HFF-Myc (cell line): ENCODE data around the gene NUP93.

Experiments used
- DNase-seq: peaks from one replicate; pipeline ENCODE4 v3.0.0-alpha.2; 2011; ENCODE audit warnings: low read depth; ENCODE audit errors: extremely low read depth
- H3K4me3 ChIP-seq: replicated peaks from 2 replicates; pipeline ENCODE4 v1.5.1; 2011; ENCODE audit warnings: low read depth, mild to moderate bottlenecking, control low read depth, low read length
- CTCF ChIP-seq: IDR thresholded peaks from 2 replicates; pipeline ENCODE4 v1.5.1; 2012; ENCODE audit warnings: mild to moderate bottlenecking, low read depth, low read length, control low read depth; ENCODE audit errors: missing control alignments

Gene NUP93

DNA sequence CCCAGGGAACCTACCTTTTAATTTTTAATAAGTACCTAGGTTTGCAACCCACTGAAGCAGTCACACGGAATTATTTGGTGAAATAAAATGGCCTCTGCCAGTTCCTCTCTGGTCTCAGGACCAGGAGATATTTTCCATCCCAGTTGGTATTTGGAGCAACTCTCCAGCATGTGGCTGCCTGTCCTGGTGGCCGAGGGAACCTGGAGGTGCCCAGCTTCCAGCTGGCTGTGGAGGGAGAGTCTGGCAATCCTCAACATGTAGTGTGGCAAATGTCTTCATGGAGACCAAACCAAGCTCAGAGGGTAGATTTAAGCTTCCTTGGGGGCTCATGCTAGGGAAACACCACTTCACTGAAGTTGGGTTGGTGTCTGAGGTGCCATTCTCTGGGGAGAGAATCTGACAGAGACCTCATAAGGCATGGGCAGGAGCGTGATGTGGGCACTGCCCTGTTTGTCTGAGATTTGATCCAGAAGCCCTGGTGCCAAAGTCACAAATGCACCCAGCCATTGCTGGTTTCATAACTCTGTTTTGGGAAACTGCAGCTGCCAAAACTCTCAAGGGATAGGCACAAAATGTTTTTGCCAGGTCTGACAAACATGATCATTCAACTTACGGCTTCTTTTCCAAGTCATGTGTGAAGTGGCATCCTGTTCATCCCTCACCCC is 44.9 kb upstream of the NUP93 start:
- DNase-seq = no peak
- no peak overlapping the region for H3K4me3 ChIP-seq
- no peak for TF ChIP-seq CTCF

- H3K4me3 ChIP-seq = no peak overlapping the region
- no peak for TF ChIP-seq CTCF
- DNase-seq = no peak
Observed at GRCh38 chr16:56686758-56687157, 43.2 kb upstream of the NUP93 start.

- no peak for DNase-seq
- no peak overlapping the region for H3K4me3 ChIP-seq
- TF ChIP-seq CTCF = no peak
Observed at GRCh38 chr16:56688762-56689161, 41.2 kb upstream of the NUP93 start.

- no peak overlapping the region for H3K4me3 ChIP-seq
- no peak for DNase-seq
- no peak for TF ChIP-seq CTCF
Observed at GRCh38 chr16:56689171-56689570, 40.8 kb upstream of the NUP93 start.

DNA sequence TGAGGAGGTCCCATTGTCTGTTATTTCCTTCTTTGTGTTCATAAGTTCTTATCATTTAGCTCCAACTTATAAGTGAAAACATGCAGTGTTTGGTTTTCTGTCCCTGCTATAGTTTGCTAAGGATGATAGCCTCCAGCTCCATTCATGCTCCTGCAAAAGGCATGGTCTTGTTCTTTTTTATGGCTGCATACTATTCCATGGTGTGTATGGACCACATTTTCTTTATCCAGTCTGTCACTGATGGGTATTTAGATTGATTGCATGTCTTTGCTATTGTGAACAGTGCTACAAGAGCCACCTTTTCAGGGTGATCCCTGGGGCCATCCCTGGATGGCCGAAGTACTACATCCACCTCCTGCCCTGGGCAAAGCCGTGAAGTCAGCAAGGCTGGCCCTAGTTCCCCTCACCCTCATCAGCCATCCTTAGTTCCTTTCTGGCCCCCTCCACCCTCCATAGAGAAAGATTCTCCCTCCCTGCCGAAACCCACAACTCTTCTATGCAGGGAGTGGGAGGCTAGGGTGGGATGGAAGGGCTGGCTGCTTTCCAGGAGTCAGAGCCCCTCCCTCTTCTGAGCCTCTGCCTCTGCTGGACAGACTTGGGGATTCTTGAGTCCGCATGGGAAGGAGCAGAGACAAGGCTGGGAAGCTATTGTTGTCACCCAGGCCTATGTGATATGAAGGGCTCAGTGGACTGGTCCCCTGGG is 39.4 kb upstream of the NUP93 start:
- no peak overlapping the region for H3K4me3 ChIP-seq
- TF ChIP-seq CTCF = no peak
- DNase-seq = no peak

GRCh38 chr16:56691885-56692284 is 38.0 kb upstream of the NUP93 start:
- TF ChIP-seq CTCF = no peak
- H3K4me3 ChIP-seq = no peak overlapping the region
- no peak for DNase-seq
